UCSD-AML1 (cell line): ENCODE measurements around the gene F3.

Experiments
- DNase-seq: peaks from one replicate; lab custom pipeline; 2025; ENCODE audit not compliant: unreplicated experiment; lab: John Stamatoyannopoulos, UW

Gene F3

DNA sequence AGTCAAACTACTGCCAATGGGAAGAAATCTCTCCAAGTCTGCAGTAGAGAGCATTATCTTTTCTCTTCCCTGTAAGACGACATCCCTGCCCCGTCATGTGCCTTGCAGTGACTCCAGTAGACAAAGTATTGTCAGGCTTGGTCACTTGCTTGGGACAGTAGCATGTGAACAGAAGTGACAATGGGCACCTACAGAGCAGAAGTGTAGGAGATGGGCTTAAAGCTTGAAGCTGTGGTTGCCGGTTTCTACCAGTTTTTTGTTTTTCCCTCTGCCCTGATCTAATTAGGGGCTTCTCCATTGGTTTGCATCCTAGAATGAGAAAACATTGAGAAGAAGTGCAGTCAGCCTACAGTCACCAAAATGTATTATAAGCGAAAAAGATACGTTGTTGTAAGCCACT lies 12.7 kb downstream of the F3 start:
- no peak for DNase-seq

DNA sequence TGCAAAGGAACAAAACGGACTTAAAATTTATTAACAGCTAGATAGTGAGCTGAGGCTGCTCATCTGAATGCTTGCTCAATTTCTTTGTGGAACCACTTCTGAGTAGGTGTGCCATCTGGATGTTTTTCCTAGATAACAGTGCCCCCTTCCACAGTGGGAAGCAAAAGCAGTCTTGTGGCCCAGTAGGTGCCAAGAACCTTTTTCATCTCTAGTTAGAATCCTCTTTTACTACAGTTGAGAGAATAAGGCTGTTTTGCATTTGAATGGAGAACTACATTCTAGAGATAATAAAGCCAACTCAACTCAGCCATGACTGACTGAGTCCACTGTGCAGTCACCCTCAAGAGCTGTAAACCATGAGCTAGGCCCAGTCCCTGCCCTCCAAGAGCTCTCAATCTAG lies 13.3 kb downstream of the F3 start:
- DNase-seq, result no peak

DNA sequence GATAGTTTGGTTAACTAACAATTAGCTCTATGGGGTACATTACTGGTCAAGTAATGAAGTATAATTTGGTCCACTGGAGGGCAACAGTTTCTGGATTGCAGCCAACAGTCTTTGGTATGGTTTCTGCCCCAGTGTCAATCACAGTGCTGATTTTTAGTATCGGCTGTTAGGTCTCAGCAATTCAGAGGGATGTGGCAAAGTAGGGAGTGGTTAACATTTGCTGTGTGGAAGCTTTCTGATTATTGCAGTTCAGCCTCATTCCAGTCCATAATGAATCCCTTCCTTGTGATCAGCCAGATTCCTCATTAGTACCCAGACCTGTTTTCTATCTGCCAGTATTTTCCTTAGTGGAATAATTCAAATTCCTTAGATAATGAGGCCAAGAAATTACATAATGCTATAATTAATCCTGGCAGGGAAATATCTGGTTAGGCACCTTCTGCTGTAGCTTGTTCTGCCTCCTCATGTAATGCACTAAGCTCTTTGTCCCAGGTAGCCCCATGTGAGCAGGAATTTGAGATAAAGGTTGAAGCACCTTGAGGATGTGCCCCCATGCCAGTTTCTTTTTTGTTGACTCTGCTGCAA lies 14.0 kb downstream of the F3 start:
- no peak for DNase-seq

- no peak for DNase-seq
These were observed 15.2 kb downstream of the F3 start for GRCh38 chr1:94526152-94526980.

- no peak for DNase-seq
These were observed 17.0 kb downstream of the F3 start for GRCh38 chr1:94524531-94524930.

- DNase-seq, result no peak
These were observed 19.3 kb downstream of the F3 start for GRCh38 chr1:94522304-94522703.

DNA sequence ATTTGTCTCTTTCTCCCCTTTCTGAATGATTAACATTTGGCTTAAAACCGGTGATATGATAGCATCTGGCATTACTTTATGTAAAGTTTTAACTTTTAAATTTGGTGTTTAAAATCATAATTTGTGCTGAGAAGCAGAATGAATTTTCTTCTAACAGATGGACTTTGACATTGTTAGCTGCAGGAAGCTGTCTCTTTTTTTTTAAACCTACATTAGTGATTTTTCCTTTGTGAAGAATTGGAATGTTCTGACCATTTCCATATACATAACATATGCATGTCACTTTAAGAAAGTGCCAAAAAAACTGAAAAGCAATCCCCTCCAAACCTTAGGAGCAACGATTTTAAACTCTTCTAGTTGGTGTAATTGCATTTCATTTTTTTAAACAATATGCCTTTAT lies 22.2 kb downstream of the F3 start:
- no peak for DNase-seq

GRCh38 chr1:94515296-94515947 lies 26.1 kb downstream of the F3 start:
- DNase-seq, result no peak

DNA sequence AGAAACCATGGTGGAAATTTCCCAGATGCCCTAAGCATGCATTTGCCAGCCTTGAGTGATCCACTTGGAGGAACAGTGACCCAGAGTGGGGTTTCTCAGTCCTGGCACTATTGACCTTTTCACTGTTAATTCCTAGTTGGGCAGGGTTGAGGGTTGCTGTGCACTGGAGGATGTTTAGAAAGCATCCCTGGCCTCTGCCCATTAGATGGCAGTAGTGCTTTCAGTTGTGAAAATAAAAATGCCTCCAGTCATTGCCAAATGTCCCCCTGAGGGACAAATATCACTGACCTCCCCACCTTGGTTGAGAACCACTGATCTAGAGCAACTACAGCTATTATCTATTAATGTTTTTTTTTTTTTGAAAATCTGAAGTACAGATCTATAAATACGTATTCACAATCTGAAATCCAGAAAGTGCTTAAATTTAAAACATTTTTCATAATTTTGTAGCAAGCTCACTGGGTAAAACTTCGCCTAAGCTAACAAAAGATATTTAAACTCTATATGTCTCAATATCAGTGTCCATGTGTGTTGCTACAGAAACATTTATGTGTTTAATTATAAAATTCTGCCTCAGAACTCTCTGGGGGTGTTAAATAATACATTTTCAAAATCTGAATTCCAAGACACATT lies 27.3 kb downstream of the F3 start:
- peak; percentile 13 for DNase-seq

GRCh38 chr1:94512816-94513215 lies 28.7 kb downstream of the F3 start:
- no peak for DNase-seq

DNA sequence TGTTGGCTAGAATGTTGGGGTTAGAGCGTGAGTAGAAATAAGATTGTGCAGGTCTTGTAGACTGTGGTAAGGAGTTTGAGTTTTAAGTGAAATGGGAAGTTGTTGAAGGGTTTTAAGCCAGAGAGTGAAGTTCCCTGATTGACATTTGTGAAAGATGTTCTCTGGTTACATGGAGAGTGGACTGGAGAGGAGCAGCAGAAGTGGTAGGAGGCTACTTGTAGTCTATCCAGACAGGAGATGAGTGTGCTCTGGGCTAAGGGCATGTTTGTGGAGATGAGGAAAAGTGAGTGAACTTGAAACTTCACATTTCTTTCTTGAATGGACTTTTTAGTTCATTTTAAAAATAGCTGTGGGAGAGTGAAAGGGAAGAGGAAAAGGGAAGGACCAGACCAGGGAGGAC lies 37.0 kb downstream of the F3 start:
- no peak for DNase-seq

GRCh38 chr1:94503153-94503552 lies 38.4 kb downstream of the F3 start:
- no peak for DNase-seq

DNA sequence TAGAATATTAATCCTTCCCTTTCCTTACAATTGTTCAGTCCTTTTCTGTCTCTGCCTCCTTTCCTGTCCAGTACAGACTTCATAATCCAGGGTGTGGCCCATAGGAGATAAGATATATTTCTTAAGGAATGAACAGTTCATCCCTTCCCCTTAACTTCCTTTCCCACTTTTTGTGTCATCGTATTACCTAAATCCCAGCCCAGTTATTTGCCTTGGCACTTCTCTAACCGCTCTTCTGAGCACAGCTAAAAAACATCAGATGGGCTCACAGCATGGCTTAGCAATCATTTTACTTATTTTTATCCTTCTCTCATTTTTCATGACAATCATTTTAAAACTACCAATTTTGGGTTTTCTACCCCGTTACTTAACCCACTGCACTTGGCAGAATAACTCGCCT lies 39.6 kb downstream of the F3 start:
- no peak for DNase-seq

DNA sequence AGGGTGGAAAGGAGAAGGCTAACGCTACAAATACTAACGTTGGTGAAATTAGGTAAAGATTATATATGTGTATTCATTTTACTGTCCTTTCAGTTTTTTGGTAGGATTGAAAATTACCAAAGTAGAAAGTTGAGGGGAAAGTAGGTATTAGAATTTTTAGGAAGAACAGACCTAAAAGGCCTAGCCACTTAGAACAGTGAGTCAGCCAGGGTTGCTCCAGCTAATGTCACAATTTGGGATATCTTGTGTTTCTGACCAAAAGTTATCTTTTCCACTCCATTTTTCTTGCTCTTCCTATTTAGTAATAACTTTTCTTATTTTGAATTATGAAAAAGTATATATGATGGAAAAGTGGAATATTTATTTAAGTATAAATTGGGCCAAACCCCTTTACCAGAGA lies 40.1 kb downstream of the F3 start:
- no peak for DNase-seq

DNA sequence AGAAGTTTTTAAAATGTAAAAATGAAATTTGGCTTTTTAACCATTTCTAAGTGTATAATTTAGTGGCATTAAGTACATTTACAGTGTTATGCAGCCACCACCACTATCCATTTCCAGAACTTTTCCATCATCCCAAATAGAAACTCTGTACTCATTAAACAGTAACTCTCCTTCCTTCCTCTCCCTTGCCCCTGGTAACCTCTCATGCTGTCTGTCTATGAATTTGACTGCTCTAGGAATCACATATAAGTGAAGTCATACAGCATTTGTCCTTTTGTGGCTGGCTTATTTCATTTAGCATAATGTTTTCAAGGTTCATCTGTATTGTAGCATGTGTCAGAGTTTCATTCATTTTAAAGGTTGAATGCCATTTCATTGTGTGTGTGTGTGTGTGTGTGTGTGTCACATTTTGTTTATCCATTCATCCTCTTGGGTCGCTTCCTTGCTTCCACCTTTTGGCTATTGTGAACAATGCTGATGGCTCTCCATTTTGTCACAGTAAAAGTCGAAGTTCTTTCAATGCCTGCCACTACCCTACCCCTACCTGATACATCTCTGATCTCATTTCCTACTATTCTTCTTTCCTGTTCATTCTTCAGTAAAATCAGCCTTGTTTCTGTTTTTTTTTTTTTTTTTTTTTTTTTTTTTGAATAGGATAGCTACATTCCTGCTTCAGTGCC lies 45.3 kb downstream of the F3 start:
- DNase-seq, result no peak

- no peak for DNase-seq
These were observed 51.0 kb downstream of the F3 start for GRCh38 chr1:94490556-94490955.

DNA sequence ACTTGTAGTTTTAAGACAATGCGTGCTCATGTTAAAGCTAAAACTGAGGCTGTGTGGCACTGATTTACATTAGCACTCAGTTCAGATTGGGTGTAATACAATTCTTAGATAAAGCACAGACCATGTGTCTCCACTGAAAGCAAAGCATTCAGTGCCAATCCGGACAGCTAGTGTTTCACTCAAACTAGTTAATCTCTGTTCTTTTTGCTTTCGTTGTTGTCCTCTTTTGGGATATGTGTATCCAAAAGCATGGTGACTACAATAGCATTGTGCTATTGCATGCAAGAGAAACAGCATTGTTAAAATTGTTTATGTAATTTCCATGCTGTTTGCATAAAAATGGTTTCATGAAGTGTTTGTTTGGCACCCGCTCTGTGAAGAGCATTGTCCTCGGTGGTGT lies 54.6 kb downstream of the F3 start:
- no peak for DNase-seq

- peak; percentile 18 for DNase-seq
These were observed 60.1 kb downstream of the F3 start for GRCh38 chr1:94481473-94481933.

DNA sequence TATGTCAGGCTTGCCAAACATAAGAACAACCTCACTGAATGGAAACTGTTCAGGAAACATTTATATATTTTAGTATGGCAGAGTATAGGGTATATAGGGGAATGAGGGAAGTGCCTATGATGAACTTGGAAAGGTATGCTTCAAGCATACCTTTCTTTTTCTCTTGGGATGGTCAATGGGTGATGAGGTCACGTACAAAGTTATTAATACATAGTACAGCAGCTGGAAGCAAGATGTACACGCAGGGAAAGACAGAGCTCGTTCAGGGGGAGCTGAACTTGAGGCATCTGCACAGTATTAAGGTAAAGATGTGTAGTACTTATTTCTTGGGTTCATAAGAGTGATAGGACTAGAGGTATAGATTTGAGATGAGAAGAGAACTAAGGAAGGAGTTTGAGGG lies 61.9 kb downstream of the F3 start:
- no peak for DNase-seq
